Measurements from ENCODE around the gene DOC2A. TPM values are rescaled to one million over a fixed set of nuclear protein-coding genes. Genes with fewer than 3 reads are reported as not detected.

DOC2A gene
- total and polyA plus RNA-seq, 9 of the 15 experiments (the other 6 are each of a cell fraction or from before 2014, with no cell fraction given), result 0.03 to 0.38 (median 0.28) TPM; not detected in 1

DNA sequence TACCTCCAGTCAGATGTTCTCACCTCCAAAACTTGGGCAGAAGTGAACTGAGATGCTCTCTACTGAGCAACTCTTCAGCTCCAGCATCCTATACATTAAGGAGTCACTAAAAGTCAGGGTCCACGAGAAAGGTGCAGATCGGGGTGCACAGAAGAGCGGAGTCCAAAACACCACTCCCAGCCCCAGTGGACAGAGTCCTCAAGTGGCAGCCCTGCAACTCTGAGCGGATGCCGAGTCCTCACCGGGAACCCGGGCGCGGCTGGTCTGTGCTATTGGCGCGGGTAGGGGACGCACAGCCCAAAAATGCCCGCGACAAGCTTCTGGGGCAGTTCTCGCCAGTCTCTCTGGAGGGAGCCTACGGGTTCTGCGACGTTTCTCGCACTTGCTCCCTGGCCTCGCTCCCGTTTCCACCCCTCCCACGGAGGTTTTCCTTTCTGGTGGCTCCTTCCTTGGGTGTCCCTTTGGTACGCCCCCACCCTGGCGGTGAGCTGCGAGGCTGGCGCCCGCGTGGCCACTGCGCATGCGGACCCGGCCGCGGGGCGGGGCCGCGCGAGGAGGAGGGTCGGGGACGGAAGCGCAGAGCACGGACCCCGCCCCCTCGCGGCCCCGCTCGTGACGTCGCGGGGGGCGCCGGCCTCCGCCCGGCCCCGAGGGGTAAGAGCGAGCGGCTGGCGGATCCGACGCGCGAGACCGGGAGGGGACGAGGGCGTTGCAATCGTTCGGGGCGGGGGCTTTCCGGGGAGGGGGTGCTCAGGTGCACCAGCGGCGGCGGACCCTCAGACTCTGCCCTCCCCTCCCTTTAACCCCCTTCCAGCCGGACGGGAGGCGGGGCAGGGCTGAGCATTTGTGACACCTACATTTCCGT is 49.1 kb downstream of the DOC2A start, which contains the start of gene TMEM219 (continued):
- peak; percentile 79; the same call in 1 of the 2 replicates for TF ChIP-seq TRIM28 (IDR thresholded peaks at IDR 0.05)
- peak in 1 of 2 experiments; percentile 16 for TF ChIP-seq AFF1 (IDR thresholded peaks at IDR 0.05; ENCODE audit: low read depth in 1 of 2, partially characterized antibody in 2 of 2)
- TF ChIP-seq CREM (IDR thresholded peaks at IDR 0.05; ENCODE audit: low read depth), result peak; percentile 88
- TF ChIP-seq RNF2 (IDR thresholded peaks at IDR 0.05), result no peak
- TF ChIP-seq, protein P1, sequence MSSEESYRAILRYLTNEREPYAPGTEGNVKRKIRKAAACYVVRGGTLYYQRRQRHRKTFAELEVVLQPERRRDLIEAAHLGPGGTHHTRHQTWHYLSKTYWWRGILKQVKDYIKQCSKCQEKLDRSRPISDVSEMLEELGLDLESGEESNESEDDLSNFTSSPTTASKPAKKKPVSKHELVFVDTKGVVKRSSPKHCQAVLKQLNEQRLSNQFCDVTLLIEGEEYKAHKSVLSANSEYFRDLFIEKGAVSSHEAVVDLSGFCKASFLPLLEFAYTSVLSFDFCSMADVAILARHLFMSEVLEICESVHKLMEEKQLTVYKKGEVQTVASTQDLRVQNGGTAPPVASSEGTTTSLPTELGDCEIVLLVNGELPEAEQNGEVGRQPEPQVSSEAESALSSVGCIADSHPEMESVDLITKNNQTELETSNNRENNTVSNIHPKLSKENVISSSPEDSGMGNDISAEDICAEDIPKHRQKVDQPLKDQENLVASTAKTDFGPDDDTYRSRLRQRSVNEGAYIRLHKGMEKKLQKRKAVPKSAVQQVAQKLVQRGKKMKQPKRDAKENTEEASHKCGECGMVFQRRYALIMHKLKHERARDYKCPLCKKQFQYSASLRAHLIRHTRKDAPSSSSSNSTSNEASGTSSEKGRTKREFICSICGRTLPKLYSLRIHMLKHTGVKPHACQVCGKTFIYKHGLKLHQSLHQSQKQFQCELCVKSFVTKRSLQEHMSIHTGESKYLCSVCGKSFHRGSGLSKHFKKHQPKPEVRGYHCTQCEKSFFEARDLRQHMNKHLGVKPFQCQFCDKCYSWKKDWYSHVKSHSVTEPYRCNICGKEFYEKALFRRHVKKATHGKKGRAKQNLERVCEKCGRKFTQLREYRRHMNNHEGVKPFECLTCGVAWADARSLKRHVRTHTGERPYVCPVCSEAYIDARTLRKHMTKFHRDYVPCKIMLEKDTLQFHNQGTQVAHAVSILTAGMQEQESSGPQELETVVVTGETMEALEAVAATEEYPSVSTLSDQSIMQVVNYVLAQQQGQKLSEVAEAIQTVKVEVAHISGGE (CRISPR knock-in tag; IDR thresholded peaks at IDR 0.05), result peak in 1 of 3 experiments; percentile 70; a peak in 2 of 6 replicates
- peak; percentile 84 for TF ChIP-seq TCF7L2 (IDR thresholded peaks at IDR 0.05; ENCODE audit: low read depth, low read length)
- no peak for TF ChIP-seq PTRF (tag; IDR thresholded peaks at IDR 0.05)
- TF ChIP-seq LARP7 (IDR thresholded peaks at IDR 0.05), result no peak
- peak; percentile 44; the same call in 1 of the 2 replicates for TF ChIP-seq TFAP4 (CRISPR knock-in tag; IDR thresholded peaks at IDR 0.05; ENCODE audit: borderline replicate concordance)
- TF ChIP-seq TOE1 (IDR thresholded peaks at IDR 0.05; ENCODE audit: borderline replicate concordance), result peak; percentile 81; the same call in 1 of the 2 replicates
- no peak for TF ChIP-seq TOE1 (CRISPR knock-in tag; IDR thresholded peaks at IDR 0.05; ENCODE audit: borderline replicate concordance, low read depth)
- peak; percentile 59 for TF ChIP-seq ASH1L (IDR thresholded peaks at IDR 0.05; ENCODE audit: borderline replicate concordance, low read depth, partially characterized antibody)
- TF ChIP-seq, protein P2, sequence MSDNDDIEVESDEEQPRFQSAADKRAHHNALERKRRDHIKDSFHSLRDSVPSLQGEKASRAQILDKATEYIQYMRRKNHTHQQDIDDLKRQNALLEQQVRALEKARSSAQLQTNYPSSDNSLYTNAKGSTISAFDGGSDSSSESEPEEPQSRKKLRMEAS (CRISPR knock-in tag; IDR thresholded peaks at IDR 0.05), result peak; percentile 49
- peak; percentile 51; the same call in 1 of the 2 replicates for TF ChIP-seq GABPB1 (CRISPR knock-in tag; IDR thresholded peaks at IDR 0.05)
- peak; percentile 72 for TF ChIP-seq POLR2AphosphoS5 (IDR thresholded peaks at IDR 0.05; ENCODE audit: control insufficient read depth, insufficient read depth, low read depth, low read length)
